Activated naive CD4-positive, alpha-beta T cell treated with anti-CD3 and anti-CD28 coated beads, Interleukin-2, amount 50 U/mL, for 16 hours (primary cell): ENCODE data around the gene PLCB1.

Experiments
- DNase-seq: peaks from one replicate; pipeline ENCODE4 v3.0.0-alpha.2; 2020

Gene PLCB1

GRCh38 chr20:8248051-8248450, 116.0 kb downstream of the PLCB1 start:
- no peak for DNase-seq

GRCh38 chr20:8249634-8250033, 117.6 kb downstream of the PLCB1 start:
- no peak for DNase-seq

DNA sequence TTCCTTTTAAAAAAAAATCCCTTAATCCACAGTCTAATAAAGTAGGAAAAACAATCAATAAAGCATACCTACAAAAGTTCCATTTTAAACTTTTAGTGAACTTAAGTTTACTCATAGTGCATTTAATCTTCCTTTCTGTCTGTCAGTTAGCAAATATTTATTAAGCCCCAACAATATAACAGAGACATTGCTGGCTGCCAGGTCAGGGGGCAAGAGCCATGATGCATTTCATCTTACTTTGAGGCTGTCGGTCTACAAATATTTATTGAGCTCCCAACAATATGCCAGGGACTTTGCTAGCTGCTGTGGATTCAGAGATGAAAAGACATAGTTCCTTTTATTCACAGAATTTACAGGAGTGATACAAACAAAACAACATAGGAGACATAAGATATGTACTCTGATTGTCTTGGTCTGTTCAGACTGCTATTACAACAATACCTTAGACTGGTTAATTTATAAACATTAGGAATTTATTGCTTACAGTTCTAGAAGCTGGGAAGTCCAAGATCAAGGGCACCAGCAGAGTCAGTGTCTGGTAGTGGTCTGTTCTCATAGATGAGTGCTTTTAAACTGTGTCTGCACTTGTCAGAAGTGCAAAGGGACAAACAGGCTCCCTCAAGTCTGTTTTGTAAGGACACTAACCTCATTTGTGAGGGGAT, 118.6 kb downstream of the PLCB1 start:
- DNase-seq: no peak

- no peak for DNase-seq
Measured at GRCh38 chr20:8251201-8251575, 119.1 kb downstream of the PLCB1 start.

DNA sequence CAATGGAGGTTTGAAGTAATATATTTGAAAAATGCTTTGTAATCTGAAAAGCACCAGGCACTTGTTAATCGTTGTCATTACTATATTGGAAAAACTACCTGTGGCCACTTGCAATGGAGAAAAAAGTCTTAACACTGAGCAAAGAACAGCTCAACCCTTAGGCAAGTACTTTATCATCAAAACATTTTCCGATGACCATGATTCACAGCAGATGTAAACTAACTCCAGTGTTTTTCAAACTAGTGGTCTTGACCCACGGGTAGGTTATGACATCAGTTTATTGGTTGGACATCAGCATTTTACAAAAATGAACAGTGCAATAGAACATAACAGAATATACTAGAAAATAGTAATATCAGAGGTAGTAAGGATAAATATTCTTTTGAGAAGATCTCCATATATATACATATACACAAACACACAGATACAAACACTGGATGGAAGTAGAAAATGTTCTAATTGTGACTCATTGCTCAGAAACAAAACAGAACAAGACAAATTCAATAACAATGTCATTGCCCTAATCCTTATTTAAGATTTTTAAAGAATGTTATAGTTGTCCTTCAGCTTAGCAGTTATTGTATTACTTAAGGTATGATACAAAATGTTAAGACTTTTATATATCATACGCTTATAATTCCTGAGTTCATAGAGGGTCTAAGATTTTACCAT, 123.0 kb downstream of the PLCB1 start:
- no peak for DNase-seq

- no peak for DNase-seq
Measured at GRCh38 chr20:8255945-8256632, 124.0 kb downstream of the PLCB1 start.

DNA sequence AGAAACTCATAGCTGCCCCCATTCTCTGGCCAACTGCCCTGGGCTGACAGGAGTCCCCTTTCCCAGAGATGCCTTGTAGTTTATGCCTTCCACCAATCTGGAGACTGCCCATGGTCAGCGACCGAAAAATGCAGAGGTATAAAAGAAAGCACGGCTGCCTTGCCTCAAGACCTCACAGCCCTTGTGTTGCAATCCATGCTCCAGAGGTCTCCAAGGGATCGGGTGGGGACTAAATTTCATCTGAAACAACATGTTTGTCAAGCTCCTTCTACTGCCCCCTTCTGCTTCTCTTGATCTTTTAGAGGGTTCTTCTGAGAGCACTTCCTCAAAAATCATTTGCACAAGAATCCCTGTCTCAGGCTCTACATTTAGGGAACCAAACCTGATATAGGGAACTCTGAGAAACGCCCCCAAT, 128.8 kb downstream of the PLCB1 start:
- no peak for DNase-seq

DNA sequence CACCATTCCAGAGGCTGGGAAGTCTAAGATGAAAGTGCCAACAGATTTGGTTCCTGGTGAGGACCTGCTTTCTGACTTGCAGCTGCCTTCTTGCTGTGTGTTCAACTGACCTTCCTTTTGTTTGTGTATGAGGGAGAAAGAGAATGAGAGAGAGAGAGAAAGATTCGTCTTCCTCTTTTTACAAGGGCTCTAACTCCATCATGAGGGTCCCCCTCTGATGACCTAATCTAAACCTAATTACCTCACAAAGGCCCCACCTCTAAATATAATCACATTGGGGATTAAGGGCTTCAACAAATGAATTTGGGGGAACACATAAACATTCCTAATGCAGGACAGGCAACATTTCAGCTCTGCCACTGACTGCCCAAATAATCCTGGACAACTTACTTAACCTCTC, 130.7 kb downstream of the PLCB1 start:
- no peak for DNase-seq

DNA sequence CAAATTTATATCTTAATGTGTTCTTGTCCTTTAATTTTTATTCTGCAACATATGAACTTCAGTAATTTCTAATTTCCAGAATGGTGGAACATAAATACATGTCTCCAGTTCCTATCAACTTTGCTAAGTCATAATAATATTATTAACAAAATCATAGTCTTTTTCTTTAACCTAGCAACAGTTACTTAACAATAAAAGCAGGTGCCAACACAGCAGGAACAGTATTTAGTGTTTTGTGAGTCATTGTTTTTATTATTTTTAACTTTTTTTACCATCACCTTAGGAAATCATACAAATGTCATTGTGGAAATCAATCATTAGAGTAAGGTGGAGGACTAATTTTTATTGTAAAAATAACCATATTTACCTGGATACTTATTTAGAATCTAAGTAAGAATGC, 133.5 kb downstream of the PLCB1 start:
- DNase-seq: no peak

DNA sequence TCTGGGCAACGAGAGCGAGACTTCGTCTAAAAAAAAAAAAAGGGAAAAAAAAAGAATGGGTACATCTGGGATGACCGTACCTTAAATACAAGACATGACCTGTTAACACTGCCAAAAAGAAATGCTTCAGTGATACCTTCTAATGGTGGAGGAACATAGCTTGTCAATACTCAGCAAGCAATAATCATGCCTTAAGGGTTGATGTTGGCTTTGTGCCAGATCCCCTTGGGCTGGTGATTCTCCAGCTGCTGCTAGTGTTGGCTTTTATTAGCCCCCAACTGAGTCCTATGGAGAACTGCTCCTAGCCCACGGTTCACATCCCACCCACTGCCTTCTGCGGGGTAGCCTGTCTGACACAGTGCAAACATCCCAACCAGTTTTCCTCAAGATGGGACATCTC, 134.9 kb downstream of the PLCB1 start:
- no peak for DNase-seq

GRCh38 chr20:8271727-8272126, 139.7 kb downstream of the PLCB1 start:
- no peak for DNase-seq

- DNase-seq: no peak
Measured at GRCh38 chr20:8272766-8273165, 140.7 kb downstream of the PLCB1 start.

GRCh38 chr20:8284902-8285301, 152.8 kb downstream of the PLCB1 start:
- no peak for DNase-seq

- no peak for DNase-seq
Measured at GRCh38 chr20:8287340-8287739, 155.3 kb downstream of the PLCB1 start.

DNA sequence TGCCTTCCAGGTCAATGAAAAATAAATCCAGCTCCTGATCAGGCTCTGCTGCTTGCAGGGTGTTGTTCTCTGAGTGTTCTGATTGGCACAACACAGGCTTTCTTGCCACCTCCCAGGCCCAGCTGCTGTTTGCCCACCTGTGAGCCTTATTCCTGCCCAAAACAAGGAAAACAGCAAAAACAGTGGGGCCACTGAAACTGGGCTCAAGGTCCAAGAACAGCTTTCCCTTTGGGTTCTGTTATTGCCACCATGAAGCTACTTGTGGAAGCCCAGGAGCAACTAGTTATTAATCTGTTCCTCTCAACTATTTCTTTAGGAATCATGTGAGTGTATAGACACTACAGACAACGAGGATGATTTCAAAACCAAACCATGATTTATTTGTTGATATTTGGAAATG, 159.1 kb downstream of the PLCB1 start:
- no peak for DNase-seq

DNA sequence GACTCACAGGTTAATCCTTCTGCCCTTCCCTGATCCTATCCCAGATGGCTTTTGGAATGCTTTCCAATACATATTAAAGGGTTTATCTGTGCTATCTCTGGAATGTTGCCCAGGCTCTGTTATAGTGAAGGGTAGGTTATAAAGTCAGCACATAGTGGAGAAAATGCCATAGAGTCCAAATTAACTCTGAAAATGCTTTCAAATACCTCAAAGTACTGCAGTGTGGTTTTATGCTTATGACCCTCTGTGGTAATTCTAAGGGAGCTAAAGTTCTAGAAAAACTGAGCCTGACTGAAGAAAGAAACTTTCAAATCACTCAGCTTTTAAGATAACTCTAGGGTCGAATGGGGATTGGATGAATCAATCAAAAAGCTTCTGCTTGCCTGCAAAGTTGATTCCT, 159.8 kb downstream of the PLCB1 start:
- DNase-seq: no peak

GRCh38 chr20:8292793-8293192, 160.7 kb downstream of the PLCB1 start:
- DNase-seq: no peak

DNA sequence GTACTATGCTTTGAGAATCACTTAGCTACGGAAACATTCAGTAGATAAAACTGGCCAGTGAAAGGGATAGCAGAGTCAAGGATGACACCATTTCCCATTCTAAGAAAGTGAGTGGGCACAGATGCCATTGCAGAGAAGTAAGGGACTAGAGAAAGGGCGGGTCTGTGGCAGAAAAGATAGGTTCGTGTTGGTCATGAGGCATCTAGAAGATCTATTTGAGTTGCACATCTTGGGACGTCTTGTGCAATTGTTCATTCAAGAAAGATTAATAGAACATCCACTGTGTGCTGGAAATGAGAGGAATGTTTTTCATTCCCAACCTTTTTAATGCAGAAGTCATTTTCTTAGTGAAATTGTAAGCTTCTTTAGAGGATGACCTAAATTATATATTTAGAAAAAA, 161.7 kb downstream of the PLCB1 start:
- DNase-seq: no peak

GRCh38 chr20:8296536-8296935, 164.5 kb downstream of the PLCB1 start:
- DNase-seq: no peak

DNA sequence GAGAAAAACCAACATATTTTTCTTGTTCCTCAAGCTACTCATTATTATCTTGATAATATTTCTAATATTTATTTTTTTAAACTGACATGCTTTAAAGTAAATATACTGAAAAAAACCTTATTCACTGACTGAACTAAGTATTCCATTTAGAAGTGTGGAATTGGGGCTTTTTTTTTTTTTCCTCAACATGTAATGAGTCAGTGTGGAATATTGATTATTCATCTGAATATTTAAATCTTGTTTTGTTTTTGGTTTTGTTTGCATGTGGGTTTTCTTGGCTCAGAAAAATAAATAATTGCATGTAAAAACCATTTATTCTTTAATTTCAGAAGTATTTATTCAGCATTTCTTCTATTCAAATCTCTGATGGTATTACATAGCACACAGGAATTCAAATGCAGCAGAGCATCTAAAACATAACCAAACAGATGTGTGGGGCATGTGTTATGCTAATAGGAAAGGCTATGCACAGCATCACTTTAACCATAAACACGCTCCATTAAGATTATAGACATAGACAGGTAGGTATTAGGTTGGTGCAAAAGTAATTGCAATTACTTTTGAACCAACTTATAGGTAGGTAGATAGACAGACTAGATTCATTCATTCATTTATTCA, 166.5 kb downstream of the PLCB1 start:
- no peak for DNase-seq

GRCh38 chr20:8299921-8300320, 167.9 kb downstream of the PLCB1 start:
- DNase-seq: no peak

- DNase-seq: no peak
Measured at GRCh38 chr20:8301655-8302054, 169.6 kb downstream of the PLCB1 start.

DNA sequence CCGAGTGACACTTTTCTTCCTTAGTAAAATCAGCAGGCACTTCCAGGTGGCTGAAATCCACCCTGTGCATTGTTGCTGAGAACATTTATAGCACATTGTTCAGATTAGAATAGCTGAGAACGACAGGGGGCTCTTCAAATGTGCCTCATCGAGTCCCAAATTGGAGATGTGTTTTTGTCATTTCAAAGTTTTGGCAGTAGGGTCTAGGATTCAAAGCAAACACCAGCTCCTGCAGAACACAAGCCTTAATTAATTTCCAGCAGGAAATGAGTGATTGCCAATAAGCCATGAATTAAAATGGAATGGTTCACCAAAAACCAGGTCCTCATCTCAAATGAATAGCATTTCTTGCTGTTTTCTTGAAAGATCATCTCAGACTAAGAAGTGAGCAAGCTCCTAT, 171.6 kb downstream of the PLCB1 start:
- no peak for DNase-seq
